ENCODE data around the gene TMPRSS3. TPM values are rescaled to one million over a fixed set of nuclear protein-coding genes. Genes with fewer than 3 reads are reported as not detected.

Gene TMPRSS3
- total and polyA plus RNA-seq, 10 donors: 0.22 to 6.0 (median 0.70) TPM; not detected in 1

- H3K36me3 ChIP-seq: peaks cover 0 to 23% (median 0%) of the 10 kb centered on the region in 6 donors
- WGBS, 5 donors: 5 to 14% (median 9%) methylated on average over 12 of the region's 12 CpGs
Measured at GRCh38 chr21:42424914-42425541, 29.2 kb upstream of the TMPRSS3 start.

GRCh38 chr21:42423685-42424084 is 27.8 kb upstream of the TMPRSS3 start:
- Histone ChIP-seq H3K9me3 (peaks cover 0 to 23% (median 3%) of the 10 kb centered on the region in 8 donors), H3K27me3 (replicated peaks in 1 of 7) (peaks cover 0 to 82% (median 27%) of the 10 kb centered on the region in 7 donors), H3K36me3 (peaks cover 0 to 34% (median 0%) of the 10 kb centered on the region in 6 donors), H3K4me1 (peaks cover 27 to 74% (median 42%) of the 10 kb centered on the region in 6 donors), H3K4me3 (no peak overlapping the region), H3K27ac (peak overlapping the region in 3 of 8 donors; percentile 75 to 79 (median 77))
- no peak for TF ChIP-seq POLR2A (IDR thresholded peaks at IDR 0.05)
- TF ChIP-seq POLR2AphosphoS5 (IDR thresholded peaks at IDR 0.05): no peak
- TF ChIP-seq, protein P1, sequence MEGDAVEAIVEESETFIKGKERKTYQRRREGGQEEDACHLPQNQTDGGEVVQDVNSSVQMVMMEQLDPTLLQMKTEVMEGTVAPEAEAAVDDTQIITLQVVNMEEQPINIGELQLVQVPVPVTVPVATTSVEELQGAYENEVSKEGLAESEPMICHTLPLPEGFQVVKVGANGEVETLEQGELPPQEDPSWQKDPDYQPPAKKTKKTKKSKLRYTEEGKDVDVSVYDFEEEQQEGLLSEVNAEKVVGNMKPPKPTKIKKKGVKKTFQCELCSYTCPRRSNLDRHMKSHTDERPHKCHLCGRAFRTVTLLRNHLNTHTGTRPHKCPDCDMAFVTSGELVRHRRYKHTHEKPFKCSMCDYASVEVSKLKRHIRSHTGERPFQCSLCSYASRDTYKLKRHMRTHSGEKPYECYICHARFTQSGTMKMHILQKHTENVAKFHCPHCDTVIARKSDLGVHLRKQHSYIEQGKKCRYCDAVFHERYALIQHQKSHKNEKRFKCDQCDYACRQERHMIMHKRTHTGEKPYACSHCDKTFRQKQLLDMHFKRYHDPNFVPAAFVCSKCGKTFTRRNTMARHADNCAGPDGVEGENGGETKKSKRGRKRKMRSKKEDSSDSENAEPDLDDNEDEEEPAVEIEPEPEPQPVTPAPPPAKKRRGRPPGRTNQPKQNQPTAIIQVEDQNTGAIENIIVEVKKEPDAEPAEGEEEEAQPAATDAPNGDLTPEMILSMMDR (IDR thresholded peaks at IDR 0.05 in 8 of 11, conservative IDR thresholded peaks at IDR 0.05 in 3 of 11): no peak
- intact Hi-C loops (cut with DNase I; ENCODE audit: low total_unique reads): no loop called here
- no peak for DNase-seq
- 71 to 96% (median 86%) methylated on average over 2 of the region's 2 CpGs for WGBS, 5 donors

More at GRCh38 chr21:42424914-42425541, 29.2 kb upstream of the TMPRSS3 start:
- peaks cover 27 to 74% (median 42%) of the 10 kb centered on the region in 6 donors for H3K4me1 ChIP-seq
- peak overlapping the region in 1 of 8 donors; percentile 9 for H3K4me3 ChIP-seq
- peak; percentile 88 for DNase-seq
- TF ChIP-seq POLR2AphosphoS5 (IDR thresholded peaks at IDR 0.05) (peak in 2 of 3 donors; percentile 68 to 83), POLR2A (IDR thresholded peaks at IDR 0.05) (no peak)
- TF ChIP-seq, protein P1 (IDR thresholded peaks at IDR 0.05 in 8 of 11, conservative IDR thresholded peaks at IDR 0.05 in 3 of 11): no peak
- peaks cover 0 to 83% (median 27%) of the 10 kb centered on the region in 7 donors for H3K27me3 ChIP-seq (replicated peaks in 1 of 7)
- H3K9me3 ChIP-seq: peaks cover 0 to 16% (median 3%) of the 10 kb centered on the region in 8 donors
- H3K27ac ChIP-seq: peak overlapping the region in 6 of 8 donors; percentile 58 to 79 (median 74)
- intact Hi-C loops (cut with DNase I; ENCODE audit: low total_unique reads): no loop called here

DNA sequence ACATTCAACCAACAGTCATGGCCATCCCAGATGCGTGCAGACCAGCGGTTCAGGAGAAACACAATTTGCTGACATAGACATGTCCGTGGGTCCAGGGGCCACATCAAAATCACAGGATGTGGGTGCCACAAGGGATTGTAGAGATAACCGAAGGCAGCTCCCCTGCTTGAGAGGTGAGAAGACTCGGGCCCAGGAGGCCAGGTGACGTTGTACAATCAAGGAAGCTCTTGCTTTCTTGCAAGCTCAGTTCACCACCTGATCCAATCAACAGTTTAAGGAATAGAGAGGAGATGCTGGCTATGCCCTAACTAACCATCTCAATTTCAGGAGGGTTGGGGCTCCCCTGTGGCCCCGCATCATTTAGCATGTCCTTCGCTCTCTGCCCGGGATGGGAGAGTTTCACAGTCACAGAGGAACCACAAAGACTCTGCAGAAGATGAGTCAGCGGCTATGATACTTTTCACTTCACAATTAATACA is 27.4 kb upstream of the TMPRSS3 start:
- no peak for TF ChIP-seq POLR2AphosphoS5 (IDR thresholded peaks at IDR 0.05)
- no peak for TF ChIP-seq POLR2A (IDR thresholded peaks at IDR 0.05)
- TF ChIP-seq, protein P1 (IDR thresholded peaks at IDR 0.05 in 8 of 11, conservative IDR thresholded peaks at IDR 0.05 in 3 of 11): no peak
- DNase-seq: peak; percentile 77
- Histone ChIP-seq H3K27me3 (replicated peaks in 1 of 7) (peaks cover 0 to 83% (median 27%) of the 10 kb centered on the region in 7 donors), H3K9me3 (peaks cover 0 to 23% (median 3%) of the 10 kb centered on the region in 8 donors), H3K4me3 (no peak overlapping the region), H3K4me1 (peaks cover 27 to 74% (median 42%) of the 10 kb centered on the region in 6 donors), H3K36me3 (peaks cover 0 to 33% (median 0%) of the 10 kb centered on the region in 6 donors), H3K27ac (peak overlapping the region in 3 of 8 donors; percentile 75 to 79 (median 77))
- 44 to 53% (median 49%) methylated on average over 10 of the region's 10 CpGs for WGBS, 5 donors
- intact Hi-C loops (cut with DNase I; ENCODE audit: low total_unique reads): no loop called here

Data from spleen (tissue), 11 donors.